Effector CD8-positive, alpha-beta T cell (primary cell): ENCODE results near the gene PIEZO2.

Experiments
- DNase-seq: peaks from one replicate; lab custom pipeline; 2025; lab: John Stamatoyannopoulos, UW

The PIEZO2 gene

GRCh38 chr18:11064727-11065460 is 84.5 kb downstream of the PIEZO2 start:
- DNase-seq = no peak

- DNase-seq = no peak
Measured at GRCh38 chr18:11064106-11064505, 85.3 kb downstream of the PIEZO2 start.

- no peak for DNase-seq
Measured at GRCh38 chr18:11055721-11056120, 93.6 kb downstream of the PIEZO2 start.

GRCh38 chr18:11054497-11054896 is 94.9 kb downstream of the PIEZO2 start:
- no peak for DNase-seq

GRCh38 chr18:11053293-11053692 is 96.1 kb downstream of the PIEZO2 start:
- no peak for DNase-seq

- no peak for DNase-seq
Measured at GRCh38 chr18:11052800-11053199, 96.6 kb downstream of the PIEZO2 start.

GRCh38 chr18:11051462-11051861 is 97.9 kb downstream of the PIEZO2 start:
- no peak for DNase-seq

- no peak for DNase-seq
Measured at GRCh38 chr18:11050966-11051365, 98.4 kb downstream of the PIEZO2 start.

GRCh38 chr18:11047817-11048216 is 101.6 kb downstream of the PIEZO2 start:
- no peak for DNase-seq

GRCh38 chr18:11047156-11047555 is 102.2 kb downstream of the PIEZO2 start:
- no peak for DNase-seq

GRCh38 chr18:11046140-11046539 is 103.2 kb downstream of the PIEZO2 start:
- DNase-seq = no peak

- DNase-seq = no peak
Measured at GRCh38 chr18:11043694-11044093, 105.7 kb downstream of the PIEZO2 start.

GRCh38 chr18:11042247-11042646 is 107.1 kb downstream of the PIEZO2 start:
- DNase-seq = no peak

- no peak for DNase-seq
Measured at GRCh38 chr18:11040823-11041656, 108.3 kb downstream of the PIEZO2 start.

GRCh38 chr18:11040359-11040758 is 109.0 kb downstream of the PIEZO2 start:
- DNase-seq = no peak

GRCh38 chr18:11037533-11038240 is 111.7 kb downstream of the PIEZO2 start:
- DNase-seq = no peak

GRCh38 chr18:11035814-11036495 is 113.4 kb downstream of the PIEZO2 start:
- DNase-seq = no peak

GRCh38 chr18:11035376-11035775 is 114.0 kb downstream of the PIEZO2 start:
- no peak for DNase-seq

- no peak for DNase-seq
Measured at GRCh38 chr18:11034884-11035283, 114.5 kb downstream of the PIEZO2 start.

GRCh38 chr18:11033503-11033902 is 115.9 kb downstream of the PIEZO2 start:
- no peak for DNase-seq

- no peak for DNase-seq
Measured at GRCh38 chr18:11031966-11032365, 117.4 kb downstream of the PIEZO2 start.

GRCh38 chr18:11029021-11029420 is 120.3 kb downstream of the PIEZO2 start:
- DNase-seq = no peak
